Skin epidermis (tissue), 12 donors: ENCODE data around the gene CEP97.

Source experiments
- H3K27ac ChIP-seq, 21 experiments: fragments of 200-600 bp; sonication (generic) in 11 of 21; one replicate each; pipeline ENCODE4 v1.5.0; 2020; ENCODE audit warnings: mild to moderate bottlenecking in 3 of 21, inconsistent platforms in 2 of 21, moderate library complexity in 2 of 21
- H3K4me3 ChIP-seq, 7 experiments: fragments of 200-600 bp; sonication (generic) in 2 of 7; one replicate each; pipeline ENCODE4 v1.5.0; 2020; ENCODE audit warnings: inconsistent platforms in 2 of 7, mild to moderate bottlenecking in 2 of 7, moderate library complexity in 1 of 7

Gene CEP97

GRCh38 chr3:101807888-101808287 is 83.5 kb downstream of the CEP97 start:
- Histone ChIP-seq H3K27ac (no peak overlapping the region), H3K4me3 (no peak overlapping the region)

DNA sequence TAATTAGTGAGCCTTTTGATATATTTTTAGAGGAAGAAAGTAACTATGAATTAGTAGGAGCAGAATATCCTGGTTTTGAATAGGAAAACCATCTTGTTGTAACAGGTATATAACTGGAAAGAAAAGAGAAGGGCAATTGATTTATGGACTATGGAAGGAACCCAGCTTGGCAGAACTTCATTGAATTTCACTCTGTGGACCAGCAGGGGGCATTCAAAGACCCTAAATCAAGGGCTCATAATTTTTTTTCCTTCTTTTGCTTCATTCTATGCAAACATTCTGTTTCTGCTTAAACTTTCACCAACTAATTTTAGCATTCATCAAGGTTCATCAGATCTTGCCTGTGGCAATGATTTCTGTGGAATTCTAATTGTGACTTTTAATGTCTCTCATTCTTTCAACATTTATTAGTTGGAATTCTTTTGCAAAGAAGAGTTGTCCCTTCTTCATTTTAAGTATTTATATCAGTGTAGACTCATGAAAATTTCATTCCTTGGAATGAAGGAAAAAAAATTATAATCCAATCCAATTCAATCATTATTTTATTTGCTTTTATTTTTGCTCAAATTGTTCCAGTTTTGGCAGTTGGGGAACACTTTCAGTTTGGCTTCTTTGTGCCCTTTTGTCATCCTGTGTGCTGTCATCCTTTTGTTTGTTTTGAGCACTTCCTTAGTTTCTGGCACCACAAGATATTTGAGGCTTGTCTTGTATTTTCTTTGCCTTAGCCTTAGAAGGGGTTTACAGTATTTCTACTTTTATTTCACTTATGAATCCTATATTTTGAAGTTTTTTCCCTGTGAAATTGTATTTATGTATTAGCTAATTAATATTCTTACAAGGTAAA is 85.0 kb downstream of the CEP97 start:
- H3K27ac ChIP-seq: peak overlapping the region in 10 of 21 experiments; percentile 7 to 76 (median 44)
- H3K4me3 ChIP-seq: no peak overlapping the region

- Histone ChIP-seq H3K27ac (peak overlapping the region in 11 of 21 experiments; percentile 7 to 71 (median 35)), H3K4me3 (no peak overlapping the region)
Measured at GRCh38 chr3:101810022-101810418, 85.6 kb downstream of the CEP97 start.

- Histone ChIP-seq H3K4me3 (no peak overlapping the region), H3K27ac (no peak overlapping the region)
Measured at GRCh38 chr3:101811875-101812274, 87.5 kb downstream of the CEP97 start.

- Histone ChIP-seq H3K4me3 (no peak overlapping the region), H3K27ac (peak overlapping the region in 2 of 21 experiments; percentile 12 to 22)
Measured at GRCh38 chr3:101812895-101813294, 88.5 kb downstream of the CEP97 start.

- no peak overlapping the region for H3K27ac ChIP-seq
Measured at GRCh38 chr3:101813817-101814440, 89.5 kb downstream of the CEP97 start.

GRCh38 chr3:101814835-101815234 is 90.4 kb downstream of the CEP97 start:
- Histone ChIP-seq H3K27ac (no peak overlapping the region), H3K4me3 (no peak overlapping the region)

More at GRCh38 chr3:101813817-101814440, 89.5 kb downstream of the CEP97 start:
- no peak overlapping the region for H3K4me3 ChIP-seq

DNA sequence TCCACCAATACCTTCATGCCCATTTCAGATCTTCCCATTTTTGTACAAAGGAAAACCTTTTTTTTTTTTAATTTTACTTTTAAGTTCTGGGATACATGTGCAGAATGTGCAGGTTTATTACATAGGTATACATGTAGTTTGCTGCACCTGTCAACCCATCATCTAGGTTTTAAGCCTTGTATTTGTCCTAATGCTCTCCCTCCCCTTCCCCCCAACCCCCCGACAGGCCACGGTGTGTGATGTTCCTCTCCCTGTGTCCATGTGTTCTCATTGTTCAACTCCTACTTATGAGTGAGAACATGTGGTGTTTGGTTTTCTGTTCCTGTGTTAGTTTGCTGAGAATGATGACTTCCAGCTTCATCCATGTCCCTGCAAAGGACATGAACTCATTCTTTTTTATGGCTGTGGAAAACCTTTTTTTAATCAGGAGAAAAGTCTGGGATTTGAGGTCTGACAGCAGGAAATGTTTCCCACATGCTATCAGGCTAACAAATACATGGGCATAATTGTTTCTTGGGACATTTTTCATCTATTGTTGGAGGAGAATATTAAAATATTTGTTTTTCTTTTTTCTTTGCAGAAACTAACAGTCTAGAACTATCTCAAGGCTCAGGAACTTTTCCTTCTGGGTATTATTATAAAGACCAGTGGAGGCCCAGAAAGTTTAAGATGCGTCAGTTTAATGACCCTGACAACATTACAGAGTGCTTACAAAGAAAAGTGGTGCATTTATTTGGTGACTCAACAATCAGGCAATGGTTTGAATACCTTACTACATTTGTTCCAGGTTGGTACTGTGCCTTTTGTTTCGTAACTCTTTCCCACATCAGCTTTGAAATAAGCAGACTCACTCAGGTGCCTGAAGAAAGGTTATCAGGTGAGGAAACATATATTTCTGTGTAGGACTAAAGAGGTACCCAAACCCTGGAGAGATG is 92.1 kb downstream of the CEP97 start:
- Histone ChIP-seq H3K4me3 (no peak overlapping the region), H3K27ac (peak overlapping the region in 7 of 21 experiments; percentile 8 to 47 (median 20))

- Histone ChIP-seq H3K27ac (peak overlapping the region in 2 of 21 experiments; percentile 16 to 39), H3K4me3 (no peak overlapping the region)
Measured at GRCh38 chr3:101817992-101818391, 93.6 kb downstream of the CEP97 start.

GRCh38 chr3:101819649-101820206 is 95.3 kb downstream of the CEP97 start:
- H3K27ac ChIP-seq: no peak overlapping the region
- no peak overlapping the region for H3K4me3 ChIP-seq
